Neural cell (in vitro differentiated cells): ENCODE results near the gene SLC10A7.

ENCODE experiments used
- CTCF ChIP-seq: fragments of 450-650 bp; IDR thresholded peaks from 2 replicates; pipeline ENCODE4 v1.5.1; 2014; ENCODE audit warnings: antibody characterized with exemption, mild to moderate bottlenecking, moderate library complexity; ENCODE audit not compliant: poor library complexity, severe bottlenecking
- MXI1 ChIP-seq: fragments of 450-650 bp; conservative IDR thresholded peaks from 2 replicates; pipeline ENCODE4 v1.6.1; 2014; ENCODE audit warnings: antibody characterized with exemption, mild to moderate bottlenecking; ENCODE audit not compliant: poor library complexity, severe bottlenecking
- POLR2AphosphoS5 ChIP-seq: IDR thresholded peaks from 2 replicates; pipeline ENCODE4 v1.6.1; 2012

- no peak for TF ChIP-seq CTCF
- no peak for TF ChIP-seq MXI1
- TF ChIP-seq POLR2AphosphoS5, result no peak
Measured at GRCh38 chr4:146236216-146236615, 285.5 kb downstream of the SLC10A7 start.
